Astrocyte (in vitro differentiated cells and primary cell): ENCODE results near the gene CAMK2D. TPM values are rescaled to one million over a fixed set of nuclear protein-coding genes. Genes with fewer than 3 reads are reported as not detected.
"Not testable (repeated sequence)": the region's sequence is repeated elsewhere in the genome, so short reads cannot be mapped to it uniquely, and the experiment has no call there.

Experiments
- DNase-seq: peaks from one replicate; pipeline ENCODE4 v3.0.0-alpha.2; 2010; ENCODE audit warnings: low read depth
- FAIRE-seq: peaks from 2 replicates; lab custom pipeline; 2011; peaks lifted over from hg19 to GRCh38; lab: Jason Lieb, UNC
- H2AFZ ChIP-seq: 2 replicates; pipeline ENCODE4 v1.6.0; 2012; ENCODE audit warnings: low read depth, low read length, inconsistent platforms
- H3K27ac ChIP-seq: 2 replicates; pipeline ENCODE4 v1.5.1; 2011; ENCODE audit warnings: low read depth, low read length, inconsistent platforms
- H3K27me3 ChIP-seq: 2 replicates; pipeline ENCODE4 v1.6.0; 2011; ENCODE audit warnings: low read length, inconsistent platforms; ENCODE audit not compliant: insufficient read depth
- H3K36me3 ChIP-seq: 2 replicates; pipeline ENCODE4 v1.5.1; 2011; ENCODE audit warnings: low read length, inconsistent platforms; ENCODE audit not compliant: insufficient read depth
- H3K4me1 ChIP-seq: 2 replicates; pipeline ENCODE4 v1.5.1; 2011; ENCODE audit warnings: low read length, inconsistent platforms; ENCODE audit not compliant: insufficient read depth
- H3K4me2 ChIP-seq: 2 replicates; pipeline ENCODE4 v1.6.0; 2012; ENCODE audit warnings: low read length, inconsistent platforms
- H3K4me3 ChIP-seq: 2 replicates; pipeline ENCODE4 v1.5.1; 2011; ENCODE audit warnings: low read depth, mild to moderate bottlenecking, low read length, inconsistent platforms; ENCODE audit not compliant: insufficient read depth
- H3K79me2 ChIP-seq: 2 replicates; pipeline ENCODE4 v1.6.0; 2012; ENCODE audit warnings: mild to moderate bottlenecking, low read length, inconsistent platforms; ENCODE audit not compliant: insufficient read depth
- H3K9ac ChIP-seq: 2 replicates; pipeline ENCODE4 v1.6.0; 2012; ENCODE audit warnings: mild to moderate bottlenecking, low read length, inconsistent platforms
- H3K9me3 ChIP-seq: 2 replicates; pipeline ENCODE4 v1.5.1; 2012; ENCODE audit warnings: low read depth, mild to moderate bottlenecking, low read length, inconsistent platforms; ENCODE audit not compliant: insufficient read depth
- H4K20me1 ChIP-seq: 2 replicates; pipeline ENCODE4 v1.6.0; 2012; ENCODE audit warnings: low read length, inconsistent platforms; ENCODE audit not compliant: insufficient read depth
- H3K27ac Mint-ChIP-seq: one replicate; pipeline ENCODE4 v1.8.0; 2021; ENCODE audit warnings: mild to moderate bottlenecking, mixed read lengths; ENCODE audit not compliant: unreplicated experiment
- H3K27me3 Mint-ChIP-seq: one replicate; pipeline ENCODE4 v1.8.0; 2021; ENCODE audit warnings: low read depth, mixed read lengths; ENCODE audit not compliant: unreplicated experiment
- H3K36me3 Mint-ChIP-seq: one replicate; pipeline ENCODE4 v1.8.0; 2021; ENCODE audit warnings: low read depth, mixed read lengths; ENCODE audit not compliant: unreplicated experiment
- H3K4me1 Mint-ChIP-seq: one replicate; pipeline ENCODE4 v1.8.0; 2021; ENCODE audit warnings: low read depth, mixed read lengths; ENCODE audit not compliant: unreplicated experiment
- H3K4me3 Mint-ChIP-seq: one replicate; pipeline ENCODE4 v1.8.0; 2021; ENCODE audit warnings: mild to moderate bottlenecking, moderate library complexity, mixed read lengths; ENCODE audit not compliant: unreplicated experiment
- H3K9me3 Mint-ChIP-seq: one replicate; pipeline ENCODE4 v1.8.0; 2021; ENCODE audit warnings: mild to moderate bottlenecking, mixed read lengths; ENCODE audit not compliant: unreplicated experiment
- CTCF ChIP-seq: IDR thresholded peaks from 2 replicates; pipeline ENCODE4 v1.5.1; 2011; ENCODE audit warnings: low read depth, mild to moderate bottlenecking, inconsistent platforms, low read length, moderate library complexity; ENCODE audit not compliant: insufficient read depth
- EZH2 ChIP-seq: IDR thresholded peaks from 2 replicates; pipeline ENCODE4 v1.6.1; 2012; ENCODE audit warnings: mild to moderate bottlenecking, low read length, inconsistent platforms; ENCODE audit not compliant: insufficient read depth
- total RNA-seq: library from RNA; stranded (reverse); gene quantifications from 2 replicates; pipeline ENCODE4 v1.2.1, GENCODE V29; 2021

Gene CAMK2D
- total RNA-seq, 1 donor from 2014 or later = 80.8 TPM

GRCh38 chr4:113806850-113807249 is 45.3 kb upstream of the CAMK2D start:
- TF ChIP-seq EZH2 (no peak), CTCF (no peak)
- Mint-ChIP-seq H3K27ac (no peak overlapping the region), H3K9me3 (no peaks in the 10 kb centered on the region), H3K27me3 (no peaks in the 10 kb centered on the region), H3K4me1 (peaks cover 3% of the 10 kb centered on the region), H3K4me3 (no peak overlapping the region), H3K36me3 (no peaks in the 10 kb centered on the region)
- no peak overlapping the region for H3K4me2 ChIP-seq
- FAIRE-seq (no peak), DNase-seq (no peak)
- no peaks in the 10 kb centered on the region for H3K79me2 ChIP-seq
- H3K27me3 ChIP-seq = no peaks in the 10 kb centered on the region
- H3K9me3 ChIP-seq = no peaks in the 10 kb centered on the region
- H3K27ac ChIP-seq = no peak overlapping the region
- no peak overlapping the region for H3K4me3 ChIP-seq
- H3K9ac ChIP-seq = no peak overlapping the region
- H3K4me1 ChIP-seq = no peaks in the 10 kb centered on the region
- no peak overlapping the region for H2AFZ ChIP-seq
- H3K36me3 ChIP-seq = no peaks in the 10 kb centered on the region
- H4K20me1 ChIP-seq = no peaks in the 10 kb centered on the region

GRCh38 chr4:113801882-113802281 is 40.3 kb upstream of the CAMK2D start:
- no peaks in the 10 kb centered on the region for H3K9me3 ChIP-seq
- no peak overlapping the region for H3K4me3 ChIP-seq
- TF ChIP-seq EZH2 = no peak
- no peak for TF ChIP-seq CTCF
- H3K27me3 Mint-ChIP-seq = no peaks in the 10 kb centered on the region
- H3K4me1 ChIP-seq = no peaks in the 10 kb centered on the region
- no peak for DNase-seq
- no peak overlapping the region for H2AFZ ChIP-seq
- no peak for FAIRE-seq
- H3K9me3 Mint-ChIP-seq = peaks cover 6% of the 10 kb centered on the region
- no peak overlapping the region for H3K27ac ChIP-seq
- H3K4me1 Mint-ChIP-seq = no peaks in the 10 kb centered on the region
- no peaks in the 10 kb centered on the region for H3K79me2 ChIP-seq
- H3K27me3 ChIP-seq = no peaks in the 10 kb centered on the region
- peaks cover 3% of the 10 kb centered on the region for H3K36me3 Mint-ChIP-seq
- H3K4me2 ChIP-seq = no peak overlapping the region
- no peak overlapping the region for H3K4me3 Mint-ChIP-seq
- H3K27ac Mint-ChIP-seq = no peak overlapping the region
- no peak overlapping the region for H3K9ac ChIP-seq
- H4K20me1 ChIP-seq = no peaks in the 10 kb centered on the region
- H3K36me3 ChIP-seq = no peaks in the 10 kb centered on the region

GRCh38 chr4:113796381-113796780 is 34.8 kb upstream of the CAMK2D start:
- H3K4me2 ChIP-seq, H3K9me3 ChIP-seq, DNase-seq, H3K4me3 ChIP-seq, H3K27me3 ChIP-seq, H3K27ac Mint-ChIP-seq, H3K27me3 Mint-ChIP-seq, H3K36me3 Mint-ChIP-seq, H3K4me1 ChIP-seq, H4K20me1 ChIP-seq, H3K36me3 ChIP-seq, H3K9ac ChIP-seq, H3K4me1 Mint-ChIP-seq, H3K4me3 Mint-ChIP-seq, H2AFZ ChIP-seq, H3K27ac ChIP-seq, H3K79me2 ChIP-seq, FAIRE-seq: not testable (repeated sequence)
- H3K9me3 Mint-ChIP-seq = peaks cover 14% of the 10 kb centered on the region
